ENCODE results near the gene DCLK1.

The DCLK1 gene

GRCh38 chr13:35782793-35783192, 348.4 kb downstream of the DCLK1 start:
- no peak overlapping the region for H3K4me3 ChIP-seq (ENCODE audit: control insufficient read depth, low read depth, low read length)
- DNase-seq (ENCODE audit: low read depth), result no peak
- no peak for TF ChIP-seq CTCF (IDR thresholded peaks at IDR 0.05; ENCODE audit: control insufficient read depth, insufficient read depth, low read depth, low read length, missing control alignments)

- no peak for TF ChIP-seq CTCF (IDR thresholded peaks at IDR 0.05; ENCODE audit: control insufficient read depth, insufficient read depth, low read depth, low read length, missing control alignments)
- no peak for DNase-seq (ENCODE audit: low read depth)
- no peak overlapping the region for H3K4me3 ChIP-seq (ENCODE audit: control insufficient read depth, low read depth, low read length)
These were observed 349.9 kb downstream of the DCLK1 start for GRCh38 chr13:35781036-35782000.

- TF ChIP-seq CTCF (IDR thresholded peaks at IDR 0.05; ENCODE audit: control insufficient read depth, insufficient read depth, low read depth, low read length, missing control alignments), result no peak
- H3K4me3 ChIP-seq (ENCODE audit: control insufficient read depth, low read depth, low read length), result no peak overlapping the region
- no peak for DNase-seq (ENCODE audit: low read depth)
These were observed 350.6 kb downstream of the DCLK1 start for GRCh38 chr13:35780613-35781012.

GRCh38 chr13:35771898-35772297, 359.3 kb downstream of the DCLK1 start:
- no peak overlapping the region for H3K4me3 ChIP-seq (ENCODE audit: control insufficient read depth, low read depth, low read length)
- no peak for TF ChIP-seq CTCF (IDR thresholded peaks at IDR 0.05; ENCODE audit: control insufficient read depth, insufficient read depth, low read depth, low read length, missing control alignments)
- DNase-seq (ENCODE audit: low read depth), result peak; percentile 35

- no peak for TF ChIP-seq CTCF (IDR thresholded peaks at IDR 0.05; ENCODE audit: control insufficient read depth, insufficient read depth, low read depth, low read length, missing control alignments)
- H3K4me3 ChIP-seq (ENCODE audit: control insufficient read depth, low read depth, low read length), result no peak overlapping the region
- DNase-seq (ENCODE audit: low read depth), result no peak
These were observed 360.4 kb downstream of the DCLK1 start for GRCh38 chr13:35770756-35771297.

GRCh38 chr13:35769812-35770211, 361.4 kb downstream of the DCLK1 start:
- H3K4me3 ChIP-seq (ENCODE audit: control insufficient read depth, low read depth, low read length), result no peak overlapping the region
- no peak for DNase-seq (ENCODE audit: low read depth)
- no peak for TF ChIP-seq CTCF (IDR thresholded peaks at IDR 0.05; ENCODE audit: control insufficient read depth, insufficient read depth, low read depth, low read length, missing control alignments)

All from AG09309 (cell line).